ENCODE measurements around the gene UBE2I. TPM values are rescaled to one million over a fixed set of nuclear protein-coding genes. Genes with fewer than 3 reads are reported as not detected.

The UBE2I gene
- total and polyA plus RNA-seq, 8 donors: 30.0 to 57.9 (median 36.7) TPM

DNA sequence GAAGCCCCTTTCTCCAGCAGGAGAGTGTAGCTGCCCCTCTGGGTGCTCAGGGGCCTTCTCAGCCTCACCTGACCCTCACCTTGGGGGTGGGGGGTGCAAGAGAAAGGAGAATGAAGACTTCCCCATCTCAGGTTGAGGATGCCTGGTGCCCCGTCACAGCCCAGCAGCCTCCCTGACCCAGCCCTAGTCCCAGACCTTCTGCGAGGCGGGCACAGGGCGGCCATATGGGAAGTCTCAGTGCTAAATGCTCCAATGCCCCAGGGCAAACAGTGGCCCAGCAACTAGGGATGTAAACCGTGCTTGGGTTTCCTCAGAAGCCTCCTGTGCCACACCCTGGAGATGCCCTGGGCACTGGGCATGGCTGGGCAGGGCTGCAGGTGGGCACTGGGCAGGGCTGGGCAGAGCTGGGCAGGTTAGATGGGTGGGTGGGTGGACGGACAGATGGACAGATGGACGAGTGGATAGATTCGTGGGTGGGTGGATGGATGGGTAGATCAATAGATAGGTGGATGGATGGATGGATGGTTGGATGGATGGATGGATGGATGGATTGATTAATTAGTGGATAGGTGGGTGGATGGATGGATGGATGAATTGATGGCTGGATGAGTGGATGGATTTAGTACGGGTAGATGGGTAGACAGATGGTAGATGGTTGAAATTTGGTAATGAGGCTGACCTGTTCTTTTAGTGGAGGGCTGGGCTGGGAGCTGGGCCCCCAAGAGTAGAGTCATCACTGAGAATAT is 36.8 kb upstream of the UBE2I start:
- WGBS, 2 donors: 58 to 66% methylated on average over 9 of the region's 9 CpGs
- TF ChIP-seq, protein P1, sequence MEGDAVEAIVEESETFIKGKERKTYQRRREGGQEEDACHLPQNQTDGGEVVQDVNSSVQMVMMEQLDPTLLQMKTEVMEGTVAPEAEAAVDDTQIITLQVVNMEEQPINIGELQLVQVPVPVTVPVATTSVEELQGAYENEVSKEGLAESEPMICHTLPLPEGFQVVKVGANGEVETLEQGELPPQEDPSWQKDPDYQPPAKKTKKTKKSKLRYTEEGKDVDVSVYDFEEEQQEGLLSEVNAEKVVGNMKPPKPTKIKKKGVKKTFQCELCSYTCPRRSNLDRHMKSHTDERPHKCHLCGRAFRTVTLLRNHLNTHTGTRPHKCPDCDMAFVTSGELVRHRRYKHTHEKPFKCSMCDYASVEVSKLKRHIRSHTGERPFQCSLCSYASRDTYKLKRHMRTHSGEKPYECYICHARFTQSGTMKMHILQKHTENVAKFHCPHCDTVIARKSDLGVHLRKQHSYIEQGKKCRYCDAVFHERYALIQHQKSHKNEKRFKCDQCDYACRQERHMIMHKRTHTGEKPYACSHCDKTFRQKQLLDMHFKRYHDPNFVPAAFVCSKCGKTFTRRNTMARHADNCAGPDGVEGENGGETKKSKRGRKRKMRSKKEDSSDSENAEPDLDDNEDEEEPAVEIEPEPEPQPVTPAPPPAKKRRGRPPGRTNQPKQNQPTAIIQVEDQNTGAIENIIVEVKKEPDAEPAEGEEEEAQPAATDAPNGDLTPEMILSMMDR (IDR thresholded peaks at IDR 0.05): no peak
- Histone ChIP-seq H3K9me3 (no peaks in the 10 kb centered on the region), H3K36me3 (no peaks in the 10 kb centered on the region), H3K27ac (no peak overlapping the region), H3K4me1 (no peaks in the 10 kb centered on the region), H3K4me3 (no peak overlapping the region), H3K27me3 (no peaks in the 10 kb centered on the region)
- DNase-seq: peak in 1 of 6 donors; percentile 65
- FAIRE-seq: no peak
- intact Hi-C loops (cut with DNase I): no loop called here
- ATAC-seq: peak in 1 of 4 donors; percentile 14

DNA sequence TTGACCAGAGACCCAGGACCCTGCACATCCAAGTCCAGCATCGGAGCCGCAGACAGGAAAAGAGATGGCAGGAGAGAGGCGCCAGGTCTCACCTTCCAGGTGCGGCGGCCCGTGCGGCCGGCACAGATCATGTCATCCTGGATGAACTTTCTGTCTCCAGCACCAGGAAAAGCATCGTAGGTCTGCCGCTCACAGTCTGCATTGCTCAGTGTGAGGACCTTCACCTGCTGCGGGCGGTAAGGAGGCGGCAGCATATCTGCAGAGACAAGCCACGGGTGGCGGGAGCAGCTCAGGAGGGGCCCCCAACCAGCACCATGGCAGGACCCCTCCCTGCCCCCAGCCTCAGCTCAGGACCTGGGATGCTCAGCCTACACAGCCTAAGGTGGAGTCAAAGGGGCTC is 35.6 kb upstream of the UBE2I start:
- H3K4me1 ChIP-seq: no peaks in the 10 kb centered on the region
- DNase-seq: no peak
- no peaks in the 10 kb centered on the region for H3K9me3 ChIP-seq
- no peak overlapping the region for H3K4me3 ChIP-seq
- TF ChIP-seq, protein P1 (IDR thresholded peaks at IDR 0.05): no peak
- no peaks in the 10 kb centered on the region for H3K36me3 ChIP-seq
- ATAC-seq: no peak
- H3K27ac ChIP-seq: no peak overlapping the region
- intact Hi-C loops (cut with DNase I): no loop called here
- H3K27me3 ChIP-seq: no peaks in the 10 kb centered on the region
- no peak for FAIRE-seq
- 83 to 91% methylated on average over 15 of the region's 15 CpGs for WGBS, 2 donors

DNA sequence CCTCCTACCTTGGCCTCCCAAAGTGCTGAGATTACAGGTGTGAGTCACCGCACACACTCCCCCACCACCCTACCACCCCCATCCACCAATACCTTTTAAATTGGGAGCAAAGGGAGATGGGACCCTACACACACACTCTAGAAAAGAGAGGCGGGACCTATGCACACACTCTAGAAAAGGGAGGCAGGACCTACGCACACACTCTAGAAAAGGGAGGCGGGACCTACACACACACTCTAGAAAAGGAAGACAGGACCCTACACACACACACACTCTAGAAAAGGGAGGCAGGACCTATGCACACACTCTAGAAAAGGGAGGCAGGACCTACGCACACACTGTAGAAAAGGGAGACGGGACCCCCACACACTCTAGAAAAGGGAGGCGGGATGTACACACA is 34.7 kb upstream of the UBE2I start:
- FAIRE-seq (no peak), DNase-seq (no peak), ATAC-seq (no peak)
- 78% methylated on average over 7 of the region's 7 CpGs for WGBS, 2 donors
- H3K27ac ChIP-seq: no peak overlapping the region
- no peaks in the 10 kb centered on the region for H3K4me1 ChIP-seq
- H3K4me3 ChIP-seq: no peak overlapping the region
- intact Hi-C loops (cut with DNase I): no loop called here
- no peaks in the 10 kb centered on the region for H3K36me3 ChIP-seq
- TF ChIP-seq, protein P1 (IDR thresholded peaks at IDR 0.05): no peak
- H3K27me3 ChIP-seq: no peaks in the 10 kb centered on the region
- H3K9me3 ChIP-seq: no peaks in the 10 kb centered on the region

DNA sequence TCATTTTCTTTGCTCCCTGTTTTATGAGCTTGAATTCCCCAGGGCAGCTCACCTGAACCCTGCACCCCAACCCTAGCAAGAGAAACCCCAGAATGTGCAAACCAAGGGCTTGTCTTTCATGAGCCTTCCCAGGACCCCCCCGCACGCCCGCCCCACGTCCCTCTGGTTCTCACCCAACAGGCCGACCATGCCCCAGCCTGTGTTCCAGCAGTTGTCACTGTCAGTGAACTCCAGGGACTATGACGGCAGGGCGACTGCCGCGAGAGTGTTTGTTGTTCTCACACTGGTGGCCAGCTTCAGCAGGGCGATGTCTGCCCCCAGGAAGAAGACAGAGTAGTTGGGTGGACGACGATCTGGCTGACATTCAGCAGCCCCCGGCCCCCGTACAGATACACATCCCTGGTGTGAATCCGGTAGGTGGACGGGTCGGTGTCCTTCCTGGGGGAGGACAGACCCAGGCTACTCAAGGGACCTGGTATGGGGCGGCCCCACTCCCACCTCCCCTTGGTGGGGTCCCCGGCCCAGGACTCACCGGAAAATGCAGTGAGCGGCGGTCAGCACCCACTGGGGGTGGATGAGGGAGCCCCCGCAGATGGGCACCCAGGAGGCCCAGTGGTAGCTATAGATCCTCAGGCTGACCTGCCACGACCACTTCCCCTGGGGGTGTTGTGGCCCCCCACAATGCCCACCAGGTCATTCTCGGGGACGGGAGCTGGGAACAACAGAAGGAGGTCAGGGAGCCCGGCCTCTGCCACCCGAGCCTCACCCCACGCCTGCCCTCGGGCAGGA is 33.5 kb upstream of the UBE2I start:
- no peak for FAIRE-seq
- Histone ChIP-seq H3K4me1 (no peaks in the 10 kb centered on the region), H3K27ac (no peak overlapping the region), H3K27me3 (no peaks in the 10 kb centered on the region), H3K36me3 (no peaks in the 10 kb centered on the region), H3K4me3 (no peak overlapping the region), H3K9me3 (no peaks in the 10 kb centered on the region)
- 42 to 47% methylated on average over 26 to 30 of the region's 30 CpGs for WGBS, 2 donors
- no peak for ATAC-seq
- intact Hi-C loops (cut with DNase I): no loop called here
- TF ChIP-seq, protein P1 (IDR thresholded peaks at IDR 0.05): no peak
- peak in 1 of 6 donors; percentile 63 for DNase-seq

DNA sequence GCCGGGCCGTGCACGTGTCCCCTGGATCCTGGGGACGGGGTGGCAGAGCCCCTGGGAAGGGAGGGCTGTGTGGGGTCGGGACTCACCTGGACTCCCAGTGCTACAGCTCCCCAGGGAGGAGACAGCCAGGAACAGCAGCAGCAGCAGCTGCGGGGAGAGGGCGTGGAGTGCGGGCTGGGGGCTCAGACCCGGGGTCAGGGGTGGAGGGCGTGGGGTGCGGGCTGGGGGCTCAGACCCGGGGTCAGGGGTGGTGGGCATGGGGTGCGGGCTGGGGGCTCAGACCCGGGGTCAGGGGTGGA is 32.9 kb upstream of the UBE2I start:
- 63 to 67% methylated on average over 12 to 14 of the region's 14 CpGs for WGBS, 2 donors

More for the DNA sequence above, 32.9 kb upstream of the UBE2I start:
- Histone ChIP-seq H3K4me1 (no peaks in the 10 kb centered on the region), H3K27ac (no peak overlapping the region), H3K27me3 (no peaks in the 10 kb centered on the region), H3K36me3 (no peaks in the 10 kb centered on the region), H3K9me3 (no peaks in the 10 kb centered on the region), H3K4me3 (no peak overlapping the region)
- DNase-seq: no peak
- no peak for FAIRE-seq
- no peak for ATAC-seq
- intact Hi-C loops (cut with DNase I): no loop called here
- TF ChIP-seq, protein P1 (IDR thresholded peaks at IDR 0.05): no peak

Data from pancreas (tissue), 10 donors.